Tibial artery (tissue), 4 donors: ENCODE measurements around the gene MAP2K4.

Experiments
- DNase-seq, 2 donors: peaks; one replicate each; pipeline ENCODE4 v3.0.0-alpha.2; 2019
- H3K27ac ChIP-seq, 2 donors: fragments of 200-600 bp; sonication (generic) in 1 of 2; 1 replicate in 1 of 2; 2 replicates in 1 of 2; pipeline ENCODE4 v1.5.1; 2018 to 2019; ENCODE audit warnings: mild to moderate bottlenecking in 1 of 2
- H3K27me3 ChIP-seq, 2 donors: fragments of 200-600 bp; sonication (generic) in 1 of 2; one replicate each; pipeline versions ENCODE4 v1.5.1 to v1.6.0; 2016 to 2019
- H3K36me3 ChIP-seq, 3 donors: fragments of 200-600 bp; sonication (generic) in 2 of 3; one replicate each; pipeline ENCODE4 v1.5.1; 2016 to 2019; ENCODE audit warnings: mild to moderate bottlenecking in 2 of 3
- H3K4me1 ChIP-seq, 4 donors: fragments of 200-600 bp; sonication (generic) in 2 of 4; 1 replicate in 3 of 4; 2 replicates in 1 of 4; pipeline ENCODE4 v1.5.1; 2016 to 2019
- H3K4me3 ChIP-seq, 2 donors: fragments of 200-600 bp; sonication (generic) in 1 of 2; 1 replicate in 1 of 2; 2 replicates in 1 of 2; pipeline ENCODE4 v1.5.1; 2018 to 2019; ENCODE audit warnings: mild to moderate bottlenecking in 2 of 2
- H3K9me3 ChIP-seq, 3 donors: fragments of 200-600 bp; sonication (generic) in 1 of 3; one replicate each; pipeline ENCODE4 v1.5.1; 2016 to 2019
- intact Hi-C: fragments of 100-400 bp; cut with DNase I; formaldehyde crosslinking; loops from one replicate; pipeline ENCODE4 v1.15.0; 2023; ENCODE audit warnings: low total_unique reads
- TF ChIP-seq, protein P1 (sequence below), 2 experiments: fragments of 200-600 bp in 1 of 2; fragments of 450-650 bp in 1 of 2; IDR thresholded peaks; one replicate each; pipeline ENCODE4 v1.5.1; 2017 to 2019; ENCODE audit warnings: antibody characterized with exemption in 2 of 2, mild to moderate bottlenecking in 1 of 2, moderate library complexity in 1 of 2

Gene MAP2K4

DNA sequence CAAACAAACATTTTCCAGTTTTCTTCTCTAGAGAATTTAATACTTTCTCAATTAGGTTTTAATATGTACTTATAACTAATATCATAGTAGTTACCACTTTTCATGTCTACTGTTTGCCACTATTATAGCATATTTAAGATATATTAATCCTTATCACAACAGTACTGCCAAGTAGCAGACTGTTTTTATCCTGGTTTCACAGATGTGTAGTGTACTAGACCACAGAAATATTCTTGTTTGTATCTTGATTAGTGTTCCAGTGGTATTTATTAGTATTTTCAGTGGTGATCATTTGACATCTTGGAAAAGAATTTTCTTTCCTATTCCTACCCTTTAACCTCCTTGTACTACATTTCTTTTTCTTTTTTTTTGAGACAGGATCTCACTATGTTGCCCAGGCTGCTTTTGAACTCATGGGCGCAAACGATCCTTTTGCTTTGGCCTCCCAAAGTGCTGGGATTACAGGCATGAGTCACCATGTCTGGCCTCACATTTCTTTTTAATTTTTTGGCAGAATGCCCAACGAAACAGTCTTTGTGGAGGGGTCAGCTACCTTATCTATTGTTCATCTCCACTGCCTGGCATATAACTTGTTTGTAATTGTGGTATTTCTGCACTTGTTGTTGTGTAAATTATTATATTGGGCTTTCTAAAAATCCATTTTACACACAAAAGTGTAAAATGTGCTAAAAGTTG, 27.2 kb downstream of the MAP2K4 start:
- H3K4me1 ChIP-seq = peaks cover 0 to 70% (median 8%) of the 10 kb centered on the region in 4 donors

DNA sequence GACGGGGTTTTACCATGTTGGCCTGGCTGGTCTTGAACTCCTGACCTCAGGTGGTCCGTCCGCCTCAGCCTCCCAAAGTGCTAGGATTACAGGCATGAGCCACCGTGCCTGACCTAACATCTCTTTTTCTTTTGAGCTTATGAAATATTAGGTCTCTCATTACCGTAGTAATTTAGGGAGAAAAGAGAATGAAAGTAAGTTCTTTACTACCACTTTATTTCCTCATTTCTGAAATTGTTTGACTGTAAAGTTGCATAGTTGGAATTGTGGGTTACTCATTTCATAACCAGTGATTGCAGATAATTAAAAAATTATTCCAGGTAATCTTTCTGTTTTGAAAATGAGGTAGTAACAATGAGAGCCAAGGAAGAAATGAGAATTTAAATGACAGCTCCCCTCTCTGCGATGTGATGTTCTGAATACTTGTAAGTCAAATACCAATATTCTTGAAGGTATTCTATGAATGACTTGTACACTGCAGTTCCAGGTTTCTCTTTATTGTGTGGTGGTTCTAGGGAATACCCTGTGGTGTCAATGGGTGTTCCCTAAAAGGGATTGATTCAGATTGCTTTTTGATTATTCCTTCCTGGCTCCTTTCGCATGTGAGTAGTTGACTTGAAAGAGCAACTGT, 28.3 kb downstream of the MAP2K4 start:
- DNase-seq = no peak
- TF ChIP-seq, protein P1, sequence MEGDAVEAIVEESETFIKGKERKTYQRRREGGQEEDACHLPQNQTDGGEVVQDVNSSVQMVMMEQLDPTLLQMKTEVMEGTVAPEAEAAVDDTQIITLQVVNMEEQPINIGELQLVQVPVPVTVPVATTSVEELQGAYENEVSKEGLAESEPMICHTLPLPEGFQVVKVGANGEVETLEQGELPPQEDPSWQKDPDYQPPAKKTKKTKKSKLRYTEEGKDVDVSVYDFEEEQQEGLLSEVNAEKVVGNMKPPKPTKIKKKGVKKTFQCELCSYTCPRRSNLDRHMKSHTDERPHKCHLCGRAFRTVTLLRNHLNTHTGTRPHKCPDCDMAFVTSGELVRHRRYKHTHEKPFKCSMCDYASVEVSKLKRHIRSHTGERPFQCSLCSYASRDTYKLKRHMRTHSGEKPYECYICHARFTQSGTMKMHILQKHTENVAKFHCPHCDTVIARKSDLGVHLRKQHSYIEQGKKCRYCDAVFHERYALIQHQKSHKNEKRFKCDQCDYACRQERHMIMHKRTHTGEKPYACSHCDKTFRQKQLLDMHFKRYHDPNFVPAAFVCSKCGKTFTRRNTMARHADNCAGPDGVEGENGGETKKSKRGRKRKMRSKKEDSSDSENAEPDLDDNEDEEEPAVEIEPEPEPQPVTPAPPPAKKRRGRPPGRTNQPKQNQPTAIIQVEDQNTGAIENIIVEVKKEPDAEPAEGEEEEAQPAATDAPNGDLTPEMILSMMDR (IDR thresholded peaks at IDR 0.05) = no peak
- H3K27me3 ChIP-seq = no peaks in the 10 kb centered on the region
- H3K4me3 ChIP-seq = no peak overlapping the region
- H3K4me1 ChIP-seq = peaks cover 0 to 74% (median 10%) of the 10 kb centered on the region in 4 donors
- intact Hi-C loops = no loop called here
- no peaks in the 10 kb centered on the region for H3K36me3 ChIP-seq
- H3K27ac ChIP-seq = no peak overlapping the region
- H3K9me3 ChIP-seq = no peaks in the 10 kb centered on the region

More for the DNA sequence above, 27.2 kb downstream of the MAP2K4 start:
- H3K27me3 ChIP-seq = no peaks in the 10 kb centered on the region
- H3K9me3 ChIP-seq = no peaks in the 10 kb centered on the region
- TF ChIP-seq, protein P1 (IDR thresholded peaks at IDR 0.05) = no peak
- no peaks in the 10 kb centered on the region for H3K36me3 ChIP-seq
- H3K4me3 ChIP-seq = no peak overlapping the region
- intact Hi-C loops = no loop called here
- no peak for DNase-seq
- H3K27ac ChIP-seq = no peak overlapping the region

DNA sequence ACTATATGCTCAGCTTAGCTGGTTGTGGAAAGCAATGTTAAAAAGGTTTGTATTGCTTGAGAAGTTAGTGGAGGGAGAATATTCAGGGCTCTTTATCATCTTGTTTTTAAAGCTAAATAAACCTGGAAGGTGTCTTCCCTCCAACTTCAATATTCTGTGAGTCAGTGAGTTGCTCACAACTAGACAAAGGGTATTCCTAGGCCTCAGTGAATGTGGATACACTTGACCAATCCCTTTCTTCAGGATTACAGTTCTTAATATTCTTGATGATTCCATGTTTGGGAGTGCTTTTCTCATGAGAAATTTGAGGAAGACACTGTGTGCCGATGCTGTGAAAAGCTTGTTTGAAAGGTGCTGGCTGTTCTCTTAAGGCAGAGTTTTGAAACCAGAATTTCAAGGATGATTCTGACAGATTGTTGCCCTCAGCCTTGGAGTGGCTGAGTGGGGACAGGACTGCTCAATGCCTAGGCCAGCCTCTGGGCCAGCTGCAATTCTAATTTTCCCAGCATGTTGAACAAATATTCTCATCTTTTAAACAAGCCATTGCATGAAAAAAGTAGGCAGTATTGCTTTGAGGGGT, 30.1 kb downstream of the MAP2K4 start:
- intact Hi-C loops = no loop called here
- Histone ChIP-seq H3K4me3 (no peak overlapping the region), H3K36me3 (no peaks in the 10 kb centered on the region), H3K9me3 (no peaks in the 10 kb centered on the region), H3K4me1 (peaks cover 0 to 70% (median 7%) of the 10 kb centered on the region in 4 donors), H3K27me3 (no peaks in the 10 kb centered on the region), H3K27ac (no peak overlapping the region)
- DNase-seq = no peak
- TF ChIP-seq, protein P1 (IDR thresholded peaks at IDR 0.05) = no peak

DNA sequence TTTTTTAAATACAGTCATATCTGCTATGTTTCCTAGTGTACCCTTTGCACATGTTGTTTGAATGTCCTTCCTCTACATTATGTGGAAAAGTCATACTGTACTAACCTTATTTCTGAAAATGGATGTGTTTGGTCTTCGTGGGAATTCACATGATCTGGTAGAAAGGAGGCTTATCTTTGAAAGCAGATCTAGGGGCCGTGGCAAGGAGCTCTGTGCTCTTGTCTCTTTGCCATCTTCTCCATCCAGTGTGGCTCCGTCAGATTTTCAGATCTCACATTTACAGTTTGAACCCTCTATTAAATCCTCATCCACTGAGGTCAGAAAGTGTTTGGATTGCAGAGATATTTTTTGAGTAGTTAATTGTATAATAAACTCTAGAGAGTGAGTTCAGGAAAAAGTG, 32.9 kb downstream of the MAP2K4 start:
- no peaks in the 10 kb centered on the region for H3K9me3 ChIP-seq
- no peaks in the 10 kb centered on the region for H3K27me3 ChIP-seq
- no peak for DNase-seq
- H3K27ac ChIP-seq = no peak overlapping the region
- H3K4me3 ChIP-seq = no peak overlapping the region
- peaks cover 0 to 67% (median 7%) of the 10 kb centered on the region in 4 donors for H3K4me1 ChIP-seq
- no peaks in the 10 kb centered on the region for H3K36me3 ChIP-seq
- intact Hi-C loops = no loop called here
- TF ChIP-seq, protein P1 (IDR thresholded peaks at IDR 0.05) = no peak

DNA sequence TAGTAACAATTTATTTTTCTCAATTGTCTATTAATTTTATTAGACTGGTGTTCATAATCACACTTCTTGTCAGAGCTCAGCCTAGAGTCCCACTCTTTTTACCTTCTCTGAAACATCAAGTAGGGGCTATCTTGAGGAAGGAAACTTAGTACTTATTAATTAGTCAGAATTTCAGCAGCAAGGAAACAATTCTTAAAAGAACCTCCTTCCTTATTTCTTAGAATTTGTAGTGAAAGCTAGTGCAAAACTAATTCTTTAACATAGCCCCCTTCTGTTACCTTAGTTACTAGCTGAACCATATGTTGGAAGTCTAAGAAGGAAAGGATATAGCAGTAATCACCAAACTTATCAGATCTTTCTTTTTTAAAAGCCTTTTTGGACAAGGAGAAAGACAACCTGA, 35.2 kb downstream of the MAP2K4 start:
- TF ChIP-seq, protein P1 (IDR thresholded peaks at IDR 0.05) = no peak
- no peaks in the 10 kb centered on the region for H3K27me3 ChIP-seq
- DNase-seq = no peak
- intact Hi-C loops = no loop called here
- H3K9me3 ChIP-seq = no peaks in the 10 kb centered on the region
- H3K27ac ChIP-seq = no peak overlapping the region
- H3K36me3 ChIP-seq = no peaks in the 10 kb centered on the region
- H3K4me3 ChIP-seq = no peak overlapping the region
- H3K4me1 ChIP-seq = peaks cover 0 to 60% (median 7%) of the 10 kb centered on the region in 4 donors
